ENCODE results near the gene ERCC6L2. TPM values are rescaled to one million over a fixed set of nuclear protein-coding genes. Genes with fewer than 3 reads are reported as not detected.

ERCC6L2 gene
- total and polyA plus RNA-seq, 2 of the 8 experiments (the other 6 are each of a cell fraction or from before 2014, with no cell fraction given): 9.8 to 50.0 TPM

DNA sequence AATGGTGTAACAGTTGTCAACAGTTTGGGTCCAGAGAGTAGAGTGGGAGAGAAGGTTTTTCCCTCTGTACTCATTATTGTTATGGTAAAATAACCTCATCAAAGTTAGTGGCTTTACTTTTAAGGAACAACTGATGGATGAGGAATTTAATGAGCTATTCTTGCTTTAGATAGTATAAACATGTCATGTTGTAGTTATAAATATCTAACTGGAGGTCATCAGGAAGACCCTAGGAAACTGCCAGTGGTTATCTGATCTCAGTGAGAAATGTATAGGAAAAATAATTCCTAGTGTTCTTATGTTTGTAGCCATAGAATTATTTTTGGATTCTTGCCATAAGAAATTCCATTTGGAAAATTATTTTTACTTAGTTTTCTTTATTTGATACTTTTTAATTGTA is 4.1 kb downstream of the ERCC6L2 start:
- no peak overlapping the region for H4K8ac ChIP-seq (ENCODE audit: extremely low read depth, insufficient read depth, low read length)
- H2BK12ac ChIP-seq (ENCODE audit: low read depth, low read length): no peak overlapping the region
- no peak overlapping the region for H3K4ac ChIP-seq (replicated peaks; ENCODE audit: insufficient read length, low read depth, low read length)
- H3K27ac ChIP-seq (ENCODE audit: low read depth, low read length): no peak overlapping the region
- H3K36me3 ChIP-seq (ENCODE audit: control insufficient read depth in 2 of 4, insufficient read depth in 4 of 4, low read length in 3 of 4): peaks cover 0 to 13% (median 2%) of the 10 kb centered on the region in 4 experiments; a peak in 3 of 8 replicates
- POLR2A ChIA-PET (ENCODE audit: partially characterized antibody): interaction anchor here (0.9 kb wide), 1 partner anchor 370 kb away, joined by 3 read pairs; no protein-coding TSS in a partner anchor
- no peak for DNase-seq (ENCODE audit: low read depth in 1 of 2, low spot score in 2 of 2)
- no peaks in the 10 kb centered on the region for H3K9me3 ChIP-seq (ENCODE audit: insufficient read depth in 2 of 2, low read depth in 1 of 2, low read length in 1 of 2)
- no peak overlapping the region for H3K56ac ChIP-seq (replicated peaks; ENCODE audit: insufficient read length, low read depth, low read length)
- peaks cover 0 to 2% of the 10 kb centered on the region in 2 experiments for H4K20me1 ChIP-seq (replicated peaks in 1 of 2; ENCODE audit: control insufficient read depth in 1 of 2, insufficient read depth in 2 of 2, low read length in 2 of 2)
- H3K9ac ChIP-seq (replicated peaks in 1 of 4; ENCODE audit: extremely low read depth in 1 of 4, low read depth in 3 of 4, low read length in 3 of 4): no peak overlapping the region
- CTCF ChIA-PET (ENCODE audit: partially characterized antibody): no interaction called here
- no peak overlapping the region for H3K18ac ChIP-seq (ENCODE audit: extremely low read depth, low read length)
- no peak overlapping the region for H2AFZ ChIP-seq (ENCODE audit: low read length)
- H3K27me3 ChIP-seq (replicated peaks in 1 of 4; ENCODE audit: control insufficient read depth in 3 of 4, extremely low read depth in 1 of 4, insufficient read depth in 3 of 4, low read length in 3 of 4): no peaks in the 10 kb centered on the region
- no peaks in the 10 kb centered on the region for H3K79me1 ChIP-seq (ENCODE audit: low read depth, low read length)
- H3K4me1 ChIP-seq (replicated peaks in 1 of 4; ENCODE audit: control insufficient read depth in 3 of 4, insufficient read depth in 4 of 4, low read length in 3 of 4): no peaks in the 10 kb centered on the region
- H3K79me2 ChIP-seq (ENCODE audit: control insufficient read depth in 1 of 2, insufficient read depth in 2 of 2, low read length in 2 of 2): peaks cover 6 to 51% of the 10 kb centered on the region in 2 experiments; a peak in 3 of 4 replicates
- peaks cover 8% of the 10 kb centered on the region for H3K23me2 ChIP-seq (ENCODE audit: low read depth, low read length)
- no peak overlapping the region for H4K91ac ChIP-seq (replicated peaks; ENCODE audit: insufficient read length, low read length)
- H2BK120ac ChIP-seq (replicated peaks; ENCODE audit: low read depth, low read length): no peak overlapping the region
- H3K4me3 ChIP-seq (ENCODE audit: extremely low read depth in 1 of 4, insufficient read depth in 2 of 4, low read depth in 3 of 4, low read length in 4 of 4): no peak overlapping the region
- no peak overlapping the region for H2BK5ac ChIP-seq (ENCODE audit: low read depth, low read length)
- no peak overlapping the region for H2BK15ac ChIP-seq (ENCODE audit: low read length)
- no peak overlapping the region for H4K5ac ChIP-seq (ENCODE audit: insufficient read length, low read depth, low read length)
- H3K14ac ChIP-seq (ENCODE audit: insufficient read length): no peak overlapping the region
- H2AK5ac ChIP-seq (ENCODE audit: low read depth, low read length): no peak overlapping the region
- FAIRE-seq: no peak
- no peak overlapping the region for H2BK20ac ChIP-seq (ENCODE audit: low read length)
- no peak overlapping the region for H3K4me2 ChIP-seq (ENCODE audit: insufficient read depth in 1 of 2, low read depth in 2 of 2, low read length in 2 of 2)
- no peak overlapping the region for H3K23ac ChIP-seq (ENCODE audit: insufficient read length)
- no peak for TF ChIP-seq TBP (IDR thresholded peaks at IDR 0.05; ENCODE audit: low read depth, low read length)
- TF ChIP-seq CBX8 (IDR thresholded peaks at IDR 0.05; ENCODE audit: borderline replicate concordance, low read depth, low read length): no peak
- no peak for TF ChIP-seq TEAD4 (IDR thresholded peaks at IDR 0.05; ENCODE audit: low read depth, low read length)
